GM10248 (cell line): ENCODE measurements around the gene EDC3.

Experiments used
- CTCF ChIA-PET: fragments of 300-600 bp; sonication (Branson Sonifier 250); formaldehyde crosslinking; extraction: SDS; loops from one replicate; lab custom pipeline; 2021; ENCODE audit warnings: antibody characterized with exemption; lab: Yijun Ruan, JAX
- POLR2A ChIA-PET: fragments of 350-650 bp; sonication (Branson Sonifier 250); formaldehyde crosslinking; extraction: SDS; loops from one replicate; lab custom pipeline; 2020; ENCODE audit warnings: antibody characterized with exemption; lab: Yijun Ruan, JAX
- DNase-seq: peaks from one replicate; pipeline ENCODE4 v3.0.0; 2012; ENCODE audit errors: extremely low spot score
- CTCF ChIP-seq: IDR thresholded peaks from 2 replicates; pipeline ENCODE4 v1.5.1; 2012; ENCODE audit warnings: mild to moderate bottlenecking, low read depth; ENCODE audit errors: extremely low read depth, missing control alignments, control extremely low read depth

The EDC3 gene

GRCh38 chr15:74656935-74657535 is 38.8 kb downstream of the EDC3 start:
- no peak for TF ChIP-seq CTCF
- CTCF ChIA-PET, result interaction anchor here (0.6 to 2.0 kb wide), 5 partner anchors 10 to 124 kb away, joined by 3 to 8 read pairs (median 4); partner anchors contain the start of gene CSK
- DNase-seq, result no peak
- POLR2A ChIA-PET, result no interaction called here

GRCh38 chr15:74655424-74655823 is 40.4 kb downstream of the EDC3 start:
- no peak for DNase-seq
- CTCF ChIA-PET, result no interaction called here
- POLR2A ChIA-PET, result no interaction called here
- no peak for TF ChIP-seq CTCF

GRCh38 chr15:74653426-74654102 is 42.3 kb downstream of the EDC3 start:
- DNase-seq, result no peak

GRCh38 chr15:74651242-74651741 is 44.5 kb downstream of the EDC3 start:
- TF ChIP-seq CTCF, result no peak
- DNase-seq, result no peak
- CTCF ChIA-PET, result interaction anchor here (1.1 to 9.7 kb wide), 3 partner anchors 18 to 298 kb away, joined by 3 to 110 read pairs (median 4); no protein-coding TSS in a partner anchor
- POLR2A ChIA-PET, result no interaction called here

More at GRCh38 chr15:74653426-74654102, 42.3 kb downstream of the EDC3 start:
- CTCF ChIA-PET, result interaction anchor here (0.9 to 1.5 kb wide), 3 partner anchors 19 to 118 kb away, joined by 3 to 5 read pairs (median 4); no protein-coding TSS in a partner anchor
- no peak for TF ChIP-seq CTCF
- POLR2A ChIA-PET, result no interaction called here

GRCh38 chr15:74648051-74648842 is 47.6 kb downstream of the EDC3 start:
- ChIA-PET POLR2A (no interaction called here), CTCF (interaction anchor here (0.8 to 9.7 kb wide), 6 partner anchors 9 to 123 kb away, joined by 3 to 110 read pairs (median 4); no protein-coding TSS in a partner anchor)
- TF ChIP-seq CTCF, result no peak
- DNase-seq, result no peak

- no peak for DNase-seq
- ChIA-PET POLR2A (no interaction called here), CTCF (interaction anchor here (1.1 to 9.7 kb wide), 4 partner anchors 11 to 122 kb away, joined by 3 to 110 read pairs (median 8); no protein-coding TSS in a partner anchor)
- no peak for TF ChIP-seq CTCF
Observed at GRCh38 chr15:74646480-74646879, 49.3 kb downstream of the EDC3 start.
